ENCODE results near the gene KLC3. TPM values are rescaled to one million over a fixed set of nuclear protein-coding genes. Genes with fewer than 3 reads are reported as not detected.
"Not testable (repeated sequence)": the region's sequence is repeated elsewhere in the genome, so short reads cannot be mapped to it uniquely, and the experiment has no call there.

KLC3 gene
- total and polyA plus RNA-seq, 2 donors (not counting 1 experiment from before 2014, with no cell fraction given), result not detected

- Histone ChIP-seq H2AFZ (ENCODE audit: insufficient read depth, low read depth, low read length, poor library complexity, severe bottlenecking) (no peak overlapping the region), H4K20me1 (ENCODE audit: control insufficient read depth, insufficient read depth, low read length, poor library complexity, severe bottlenecking) (no peaks in the 10 kb centered on the region), H3K4me1 (ENCODE audit: control insufficient read depth in 2 of 2, insufficient read depth in 2 of 2, low read length in 2 of 2) (no peaks in the 10 kb centered on the region), H3K36me3 (replicated peaks in 1 of 2; ENCODE audit: control extremely low read depth in 1 of 2, control insufficient read depth in 1 of 2, extremely low read depth in 1 of 2, insufficient read depth in 2 of 2, low read length in 1 of 2) (no peaks in the 10 kb centered on the region), H3K9me3 (ENCODE audit: control extremely low read depth in 1 of 3, control insufficient read depth in 2 of 3, insufficient read depth in 1 of 3, low read length in 2 of 3) (peaks cover 0 to 12% (median 0%) of the 10 kb centered on the region in 3 donors), H3K4me2 (replicated peaks; ENCODE audit: low read depth, low read length, poor library complexity, severe bottlenecking) (no peak overlapping the region), H3K27me3 (replicated peaks in 1 of 4; ENCODE audit: control extremely low read depth in 1 of 4, control insufficient read depth in 3 of 4, insufficient read depth in 4 of 4, low read length in 3 of 4) (no peaks in the 10 kb centered on the region), H3K9ac (ENCODE audit: low read length) (no peak overlapping the region), H3K4me3 (ENCODE audit: control extremely low read depth in 1 of 5, extremely low read depth in 1 of 5, insufficient read depth in 1 of 5, low read depth in 2 of 5, low read length in 4 of 5) (no peak overlapping the region), H3K79me2 (ENCODE audit: control insufficient read depth, insufficient read depth, low read length) (no peaks in the 10 kb centered on the region), H3K27ac (ENCODE audit: low read length in 2 of 2) (no peak overlapping the region)
- Mint-ChIP-seq H3K4me3 (no peak overlapping the region), H3K27ac (no peak overlapping the region), H3K4me1 (no peaks in the 10 kb centered on the region), H3K27me3 (peaks cover 25% of the 10 kb centered on the region), H3K9me3 (ENCODE audit: insufficient read depth) (no peaks in the 10 kb centered on the region)
- ATAC-seq (ENCODE audit: low read depth) (no peak), DNase-seq (no peak)
- POLR2A ChIA-PET, result no interaction called here
- CTCF ChIA-PET, result no interaction called here
- TF ChIP-seq EZH2 (IDR thresholded peaks at IDR 0.05; ENCODE audit: borderline replicate concordance, insufficient read depth, low read depth, low read length, poor library complexity, severe bottlenecking), result no peak
- TF ChIP-seq CTCF (IDR thresholded peaks at IDR 0.05), result no peak
- intact Hi-C loops (cut with micrococcal nuclease), result no loop called here
- WGBS (ENCODE audit: insufficient coverage), result 34% methylated on average over 18 of the region's 18 CpGs
Measured at GRCh38 chr19:45311621-45312020, 28.9 kb upstream of the KLC3 start.

- H3K27ac Mint-ChIP-seq; POLR2A ChIA-PET; H3K9me3 Mint-ChIP-seq (ENCODE audit: insufficient read depth); H3K36me3 ChIP-seq (replicated peaks in 1 of 2; ENCODE audit: control extremely low read depth in 1 of 2, control insufficient read depth in 1 of 2, extremely low read depth in 1 of 2, insufficient read depth in 2 of 2, low read length in 1 of 2); H3K4me2 ChIP-seq (replicated peaks; ENCODE audit: low read depth, low read length, poor library complexity, severe bottlenecking); H2AFZ ChIP-seq (ENCODE audit: insufficient read depth, low read depth, low read length, poor library complexity, severe bottlenecking); H3K79me2 ChIP-seq (ENCODE audit: control insufficient read depth, insufficient read depth, low read length); DNase-seq; H3K4me3 ChIP-seq (ENCODE audit: control extremely low read depth in 1 of 5, extremely low read depth in 1 of 5, insufficient read depth in 1 of 5, low read depth in 2 of 5, low read length in 4 of 5); H3K27ac ChIP-seq (ENCODE audit: low read length in 2 of 2); H3K9ac ChIP-seq (ENCODE audit: low read length); intact Hi-C loops (cut with micrococcal nuclease); H3K4me1 ChIP-seq (ENCODE audit: control insufficient read depth in 2 of 2, insufficient read depth in 2 of 2, low read length in 2 of 2); ATAC-seq (ENCODE audit: low read depth); H3K4me3 Mint-ChIP-seq; H4K20me1 ChIP-seq (ENCODE audit: control insufficient read depth, insufficient read depth, low read length, poor library complexity, severe bottlenecking); H3K4me1 Mint-ChIP-seq; H3K27me3 ChIP-seq (replicated peaks in 1 of 4; ENCODE audit: control extremely low read depth in 1 of 4, control insufficient read depth in 3 of 4, insufficient read depth in 4 of 4, low read length in 3 of 4): not testable (repeated sequence)
- 96% methylated on average over 10 of the region's 14 CpGs for WGBS (ENCODE audit: insufficient coverage)
- CTCF ChIA-PET, result interaction anchor here (0.6 kb wide), 1 partner anchor 11 kb away, joined by 3 read pairs; no protein-coding TSS in a partner anchor
- H3K9me3 ChIP-seq (ENCODE audit: control extremely low read depth in 1 of 3, control insufficient read depth in 2 of 3, insufficient read depth in 1 of 3, low read length in 2 of 3), result peaks cover 0 to 12% (median 0%) of the 10 kb centered on the region in 3 donors
- H3K27me3 Mint-ChIP-seq, result peaks cover 29% of the 10 kb centered on the region
Measured at GRCh38 chr19:45312285-45312684, 28.3 kb upstream of the KLC3 start.

Measured in B cell (primary cell).